GM23338 (cell line): ENCODE measurements around the gene CCDC80. TPM values are rescaled to one million over a fixed set of nuclear protein-coding genes. Genes with fewer than 3 reads are reported as not detected.

Experiments used
- ATAC-seq: fragments of 200-7000 bp; cut with Tn5 transposase; 3 replicates; pipeline ENCODE4 v1.9.1; 2020
- DNase-seq: peaks from one replicate; pipeline ENCODE4 v3.0.0-alpha.2; 2015; ENCODE audit warnings: low spot score
- H2AFZ ChIP-seq: fragments of 200-600 bp; sonication (generic); 2 replicates; pipeline ENCODE4 v1.8.0; 2016; ENCODE audit warnings: antibody characterized with exemption, mild to moderate bottlenecking, moderate library complexity
- H3F3A ChIP-seq: fragments of 200-600 bp; sonication (generic); replicated peaks from 2 replicates; pipeline ENCODE4 v1.8.0; 2017; ENCODE audit warnings: antibody characterized with exemption, mixed run types, low read depth
- H3K27ac ChIP-seq: fragments of 200-600 bp; sonication (generic); 2 replicates; pipeline ENCODE4 v1.6.1; 2016; ENCODE audit warnings: low read depth
- H3K27me3 ChIP-seq: fragments of 200-600 bp; sonication (generic); 2 replicates; pipeline ENCODE4 v1.8.0; 2016; ENCODE audit warnings: mild to moderate bottlenecking, mixed run types, moderate library complexity; ENCODE audit not compliant: insufficient read depth
- H3K36me3 ChIP-seq: fragments of 200-600 bp; sonication (generic); 2 replicates; pipeline ENCODE4 v1.8.0; 2016; ENCODE audit warnings: mild to moderate bottlenecking; ENCODE audit not compliant: insufficient read depth
- H3K4me1 ChIP-seq: fragments of 200-600 bp; sonication (generic); 2 replicates; pipeline ENCODE4 v1.8.0; 2016; ENCODE audit warnings: mild to moderate bottlenecking, moderate library complexity; ENCODE audit not compliant: insufficient read depth
- H3K4me2 ChIP-seq: fragments of 200-600 bp; sonication (generic); 2 replicates; pipeline ENCODE4 v1.7.1; 2017; ENCODE audit warnings: mixed run types
- H3K4me3 ChIP-seq: fragments of 200-600 bp; sonication (generic); 2 replicates; pipeline ENCODE4 v1.6.1; 2016; ENCODE audit warnings: mixed run types
- H3K79me2 ChIP-seq: fragments of 200-600 bp; sonication (generic); replicated peaks from 2 replicates; pipeline ENCODE4 v1.8.0; 2017; ENCODE audit warnings: mild to moderate bottlenecking; ENCODE audit not compliant: insufficient read depth
- H3K9me2 ChIP-seq: fragments of 200-600 bp; sonication (generic); 2 replicates; pipeline ENCODE4 v1.8.0; 2017; ENCODE audit not compliant: insufficient read depth
- H4K20me1 ChIP-seq: fragments of 200-600 bp; sonication (generic); replicated peaks from 2 replicates; pipeline ENCODE4 v1.8.0; 2017; ENCODE audit warnings: mild to moderate bottlenecking; ENCODE audit not compliant: insufficient read depth
- H3K27ac Mint-ChIP-seq: 2 replicates; pipeline ENCODE4 v1.8.0; 2020; ENCODE audit warnings: inconsistent platforms, mild to moderate bottlenecking, moderate library complexity, mixed read lengths
- H3K27me3 Mint-ChIP-seq: 3 replicates; pipeline ENCODE4 v1.8.0; 2022; ENCODE audit warnings: low read depth, mild to moderate bottlenecking, moderate library complexity, mixed read lengths, inconsistent platforms; ENCODE audit not compliant: insufficient read depth, poor library complexity
- H3K36me3 Mint-ChIP-seq: 3 replicates; pipeline ENCODE4 v1.8.0; 2021; ENCODE audit warnings: low read depth, mild to moderate bottlenecking, inconsistent platforms, moderate library complexity, mixed read lengths
- H3K4me1 Mint-ChIP-seq: 3 replicates; pipeline ENCODE4 v1.8.0; 2020; ENCODE audit warnings: mild to moderate bottlenecking, inconsistent platforms, mixed read lengths
- H3K4me3 Mint-ChIP-seq: 3 replicates; pipeline ENCODE4 v1.8.0; 2021; ENCODE audit warnings: moderate library complexity, mild to moderate bottlenecking, inconsistent platforms, mixed read lengths
- H3K9me3 Mint-ChIP-seq: 3 replicates; pipeline ENCODE4 v1.8.0; 2020; ENCODE audit warnings: moderate library complexity, mild to moderate bottlenecking, inconsistent platforms, mixed read lengths
- CREB1 ChIP-seq: fragments of 250-450 bp; sonication (Bioruptor Pico); IDR thresholded peaks from 2 replicates; pipeline ENCODE4 v1.5.0; 2020; ENCODE audit warnings: low read depth, mild to moderate bottlenecking, moderate library complexity
- CTCF ChIP-seq, 2 experiments: fragments of 200-600 bp in 1 of 2; sonication (generic) in 1 of 2; conservative IDR thresholded peaks; 2 replicates each; pipeline versions ENCODE4 v1.5.1 to v1.6.1; 2016 to 2017; ENCODE audit warnings: antibody characterized with exemption in 2 of 2, low read depth in 2 of 2, mild to moderate bottlenecking in 2 of 2, moderate library complexity in 1 of 2
- ETS1 ChIP-seq: IDR thresholded peaks from 2 replicates; pipeline ENCODE4 v1.6.1; 2016; ENCODE audit warnings: antibody characterized with exemption
- EZH2 ChIP-seq: fragments of 200-600 bp; sonication (generic); IDR thresholded peaks from one replicate; pipeline ENCODE4 v1.8.0; 2017; ENCODE audit warnings: antibody characterized with exemption, mild to moderate bottlenecking, low read depth; ENCODE audit not compliant: unreplicated experiment
- EZH2phosphoT487 ChIP-seq: fragments of 200-600 bp; sonication (generic); IDR thresholded peaks from one replicate; pipeline ENCODE4 v1.8.1; 2018; ENCODE audit warnings: antibody characterized with exemption; ENCODE audit not compliant: unreplicated experiment
- NANOG ChIP-seq: IDR thresholded peaks from 2 replicates; pipeline ENCODE4 v1.6.1; 2016; ENCODE audit warnings: antibody characterized with exemption, borderline replicate concordance
- POLR2AphosphoS5 ChIP-seq: IDR thresholded peaks from 2 replicates; pipeline ENCODE4 v1.6.1; 2016; ENCODE audit warnings: antibody characterized with exemption, low read depth
- REST ChIP-seq: IDR thresholded peaks from one replicate; pipeline ENCODE4 v1.6.1; 2018; ENCODE audit warnings: antibody characterized with exemption; ENCODE audit not compliant: unreplicated experiment
- STAT1 ChIP-seq: IDR thresholded peaks from one replicate; pipeline ENCODE4 v1.6.1; 2016; ENCODE audit warnings: antibody characterized with exemption; ENCODE audit not compliant: unreplicated experiment
- ZNF114 ChIP-seq: fragments of 250-450 bp; sonication (Bioruptor Pico); IDR thresholded peaks from 2 replicates; pipeline ENCODE4 v1.5.0; 2020; ENCODE audit warnings: mild to moderate bottlenecking, moderate library complexity
- ZNF331 ChIP-seq: fragments of 250-450 bp; sonication (Bioruptor Pico); IDR thresholded peaks from 2 replicates; pipeline ENCODE4 v1.5.0; 2020; ENCODE audit warnings: low read depth, mild to moderate bottlenecking, moderate library complexity
- polyA plus RNA-seq: library from polyadenylated mRNA; unstranded; fragments of >200 nt; fragmentation: Nextera tagmentation; extraction: Ambion mirVana; gene quantifications from 2 replicates; pipeline ENCODE4 v1.2.1, GENCODE V29; 2016
- total RNA-seq: library from RNA; depleted of rRNA; stranded (reverse); fragments of >200 nt; shearing (Covaris generic); gene quantifications from 2 replicates; pipeline ENCODE4 v1.2.3, GENCODE V29; 2014

Gene CCDC80
- total and polyA plus RNA-seq, 2 experiments from 2014 or later: 5.4 to 6.7 TPM

GRCh38 chr3:112675349-112675748 is 34.4 kb upstream of the CCDC80 start:
- Mint-ChIP-seq H3K4me1 (peaks cover 10% of the 10 kb centered on the region), H3K9me3 (no peaks in the 10 kb centered on the region), H3K27me3 (peaks cover 2% of the 10 kb centered on the region), H3K4me3 (no peak overlapping the region), H3K27ac (no peak overlapping the region; the same call in 1 of the 2 replicates), H3K36me3 (no peaks in the 10 kb centered on the region)
- no peaks in the 10 kb centered on the region for H3K27me3 ChIP-seq
- no peak for TF ChIP-seq ETS1
- no peak for TF ChIP-seq REST
- no peak for TF ChIP-seq NANOG
- no peak overlapping the region; the same call in 1 of the 2 replicates for H2AFZ ChIP-seq
- no peaks in the 10 kb centered on the region for H3K79me2 ChIP-seq
- ATAC-seq (no peak), DNase-seq (no peak)
- H3K9me2 ChIP-seq: 0 out of 2 replicates have a peak, but pooled peaks cover 4% of the 10 kb centered on the region
- peaks cover 13% of the 10 kb centered on the region for H3K4me1 ChIP-seq
- no peak overlapping the region for H3K4me2 ChIP-seq
- H3K4me3 ChIP-seq: no peak overlapping the region
- no peaks in the 10 kb centered on the region for H3K36me3 ChIP-seq
- no peaks in the 10 kb centered on the region for H3F3A ChIP-seq
- H4K20me1 ChIP-seq: no peaks in the 10 kb centered on the region
- no peak overlapping the region for H3K27ac ChIP-seq

GRCh38 chr3:112672716-112673541 is 32.0 kb upstream of the CCDC80 start:
- H3K27me3 ChIP-seq: no peaks in the 10 kb centered on the region
- no peak overlapping the region for H3K27ac ChIP-seq
- no peaks in the 10 kb centered on the region for H3F3A ChIP-seq
- no peak overlapping the region for H3K4me2 ChIP-seq
- ATAC-seq (no peak), DNase-seq (no peak)
- Mint-ChIP-seq H3K4me3 (no peak overlapping the region), H3K27ac (no peak overlapping the region), H3K27me3 (peaks cover 2% of the 10 kb centered on the region), H3K9me3 (no peaks in the 10 kb centered on the region), H3K4me1 (peaks cover 10% of the 10 kb centered on the region), H3K36me3 (no peaks in the 10 kb centered on the region)
- H3K4me1 ChIP-seq: peaks cover 13% of the 10 kb centered on the region
- no peak overlapping the region for H2AFZ ChIP-seq
- H3K36me3 ChIP-seq: no peaks in the 10 kb centered on the region
- no peaks in the 10 kb centered on the region for H3K79me2 ChIP-seq
- H3K4me3 ChIP-seq: no peak overlapping the region
- 0 out of 2 replicates have a peak, but pooled peaks cover 13% of the 10 kb centered on the region for H3K9me2 ChIP-seq
- H4K20me1 ChIP-seq: no peaks in the 10 kb centered on the region
- no peak for TF ChIP-seq STAT1
- no peak for TF ChIP-seq CREB1 (CRISPR knock-in tag)
- no peak for TF ChIP-seq EZH2phosphoT487
- no peak for TF ChIP-seq ZNF114 (CRISPR knock-in tag)
- TF ChIP-seq NANOG: no peak
- TF ChIP-seq EZH2: no peak
- no peak for TF ChIP-seq ZNF331 (CRISPR knock-in tag)
- no peak for TF ChIP-seq CTCF (conservative IDR thresholded peaks at IDR 0.05; ENCODE audit: low read depth in 2 of 2)
- no peak for TF ChIP-seq POLR2AphosphoS5
